ENCODE measurements around the gene CALML5. TPM values are rescaled to one million over a fixed set of nuclear protein-coding genes. Genes with fewer than 3 reads are reported as not detected.

The CALML5 gene
- polyA plus RNA-seq, 1 donor from 2014 or later: not detected

DNA sequence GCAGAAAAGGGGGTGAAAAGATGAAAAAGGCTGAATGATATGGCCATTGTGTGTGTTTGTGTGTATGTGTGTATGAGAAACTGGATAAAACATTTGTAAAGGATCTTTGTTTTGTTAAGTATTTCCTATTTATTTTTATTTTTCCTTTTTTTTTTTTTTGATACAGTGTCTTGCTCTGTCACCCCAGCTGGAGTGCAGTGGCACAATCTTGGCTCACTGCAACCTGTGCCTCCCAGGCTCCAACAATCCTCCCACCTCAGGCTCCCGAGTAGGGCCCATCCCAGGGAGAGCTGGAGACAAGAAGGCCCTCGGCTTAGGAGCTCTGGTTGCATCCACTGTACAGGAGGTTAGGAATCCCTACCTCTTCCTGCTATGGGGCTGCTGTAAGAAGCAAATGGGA lies 6.9 kb upstream of the CALML5 start:
- Histone ChIP-seq H3K36me3 (ENCODE audit: insufficient read depth, low read length) (no peaks in the 10 kb centered on the region), H4K20me1 (ENCODE audit: insufficient read depth) (no peaks in the 10 kb centered on the region), H3K9me3 (ENCODE audit: low read length) (no peaks in the 10 kb centered on the region), H3K9me2 (ENCODE audit: insufficient read depth, low read length) (no peaks in the 10 kb centered on the region), H2AFZ (ENCODE audit: low read depth, low read length) (no peak overlapping the region), H3K27me3 (ENCODE audit: insufficient read depth, low read depth, low read length) (no peaks in the 10 kb centered on the region), H3K27ac (ENCODE audit: low read length) (no peak overlapping the region), H3F3A (ENCODE audit: insufficient read depth, low read length, poor library complexity, severe bottlenecking) (no peaks in the 10 kb centered on the region), H3K79me2 (replicated peaks; ENCODE audit: insufficient read depth, low read length) (no peaks in the 10 kb centered on the region), H3K4me3 (ENCODE audit: low read length) (no peak overlapping the region), H3K9ac (ENCODE audit: low read length) (no peak overlapping the region), H3K4me2 (ENCODE audit: low read length) (no peak overlapping the region)
- TF ChIP-seq SMC3 (conservative IDR thresholded peaks at IDR 0.05; ENCODE audit: poor library complexity) (no peak), EP300 (conservative IDR thresholded peaks at IDR 0.05; ENCODE audit: poor library complexity, severe bottlenecking) (no peak), MXI1 (conservative IDR thresholded peaks at IDR 0.05; ENCODE audit: poor library complexity, severe bottlenecking) (no peak), EZH2 (IDR thresholded peaks at IDR 0.05; ENCODE audit: borderline replicate concordance, insufficient read depth, low read length, poor library complexity, severe bottlenecking) (no peak), POLR2AphosphoS5 (IDR thresholded peaks at IDR 0.05) (no peak), RAD21 (conservative IDR thresholded peaks at IDR 0.05) (no peak), TAF1 (IDR thresholded peaks at IDR 0.05; ENCODE audit: low read depth) (no peak)
- TF ChIP-seq, protein P1, sequence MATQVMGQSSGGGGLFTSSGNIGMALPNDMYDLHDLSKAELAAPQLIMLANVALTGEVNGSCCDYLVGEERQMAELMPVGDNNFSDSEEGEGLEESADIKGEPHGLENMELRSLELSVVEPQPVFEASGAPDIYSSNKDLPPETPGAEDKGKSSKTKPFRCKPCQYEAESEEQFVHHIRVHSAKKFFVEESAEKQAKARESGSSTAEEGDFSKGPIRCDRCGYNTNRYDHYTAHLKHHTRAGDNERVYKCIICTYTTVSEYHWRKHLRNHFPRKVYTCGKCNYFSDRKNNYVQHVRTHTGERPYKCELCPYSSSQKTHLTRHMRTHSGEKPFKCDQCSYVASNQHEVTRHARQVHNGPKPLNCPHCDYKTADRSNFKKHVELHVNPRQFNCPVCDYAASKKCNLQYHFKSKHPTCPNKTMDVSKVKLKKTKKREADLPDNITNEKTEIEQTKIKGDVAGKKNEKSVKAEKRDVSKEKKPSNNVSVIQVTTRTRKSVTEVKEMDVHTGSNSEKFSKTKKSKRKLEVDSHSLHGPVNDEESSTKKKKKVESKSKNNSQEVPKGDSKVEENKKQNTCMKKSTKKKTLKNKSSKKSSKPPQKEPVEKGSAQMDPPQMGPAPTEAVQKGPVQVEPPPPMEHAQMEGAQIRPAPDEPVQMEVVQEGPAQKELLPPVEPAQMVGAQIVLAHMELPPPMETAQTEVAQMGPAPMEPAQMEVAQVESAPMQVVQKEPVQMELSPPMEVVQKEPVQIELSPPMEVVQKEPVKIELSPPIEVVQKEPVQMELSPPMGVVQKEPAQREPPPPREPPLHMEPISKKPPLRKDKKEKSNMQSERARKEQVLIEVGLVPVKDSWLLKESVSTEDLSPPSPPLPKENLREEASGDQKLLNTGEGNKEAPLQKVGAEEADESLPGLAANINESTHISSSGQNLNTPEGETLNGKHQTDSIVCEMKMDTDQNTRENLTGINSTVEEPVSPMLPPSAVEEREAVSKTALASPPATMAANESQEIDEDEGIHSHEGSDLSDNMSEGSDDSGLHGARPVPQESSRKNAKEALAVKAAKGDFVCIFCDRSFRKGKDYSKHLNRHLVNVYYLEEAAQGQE (IDR thresholded peaks at IDR 0.05; ENCODE audit: borderline replicate concordance): no peak
- TF ChIP-seq, protein P2, sequence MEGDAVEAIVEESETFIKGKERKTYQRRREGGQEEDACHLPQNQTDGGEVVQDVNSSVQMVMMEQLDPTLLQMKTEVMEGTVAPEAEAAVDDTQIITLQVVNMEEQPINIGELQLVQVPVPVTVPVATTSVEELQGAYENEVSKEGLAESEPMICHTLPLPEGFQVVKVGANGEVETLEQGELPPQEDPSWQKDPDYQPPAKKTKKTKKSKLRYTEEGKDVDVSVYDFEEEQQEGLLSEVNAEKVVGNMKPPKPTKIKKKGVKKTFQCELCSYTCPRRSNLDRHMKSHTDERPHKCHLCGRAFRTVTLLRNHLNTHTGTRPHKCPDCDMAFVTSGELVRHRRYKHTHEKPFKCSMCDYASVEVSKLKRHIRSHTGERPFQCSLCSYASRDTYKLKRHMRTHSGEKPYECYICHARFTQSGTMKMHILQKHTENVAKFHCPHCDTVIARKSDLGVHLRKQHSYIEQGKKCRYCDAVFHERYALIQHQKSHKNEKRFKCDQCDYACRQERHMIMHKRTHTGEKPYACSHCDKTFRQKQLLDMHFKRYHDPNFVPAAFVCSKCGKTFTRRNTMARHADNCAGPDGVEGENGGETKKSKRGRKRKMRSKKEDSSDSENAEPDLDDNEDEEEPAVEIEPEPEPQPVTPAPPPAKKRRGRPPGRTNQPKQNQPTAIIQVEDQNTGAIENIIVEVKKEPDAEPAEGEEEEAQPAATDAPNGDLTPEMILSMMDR (IDR thresholded peaks at IDR 0.05; ENCODE audit: poor library complexity, severe bottlenecking): no peak

- Histone ChIP-seq H3K27ac (ENCODE audit: low read length) (no peak overlapping the region), H3K36me3 (ENCODE audit: insufficient read depth, low read length) (no peaks in the 10 kb centered on the region), H3K4me2 (ENCODE audit: low read length) (no peak overlapping the region), H3K79me2 (replicated peaks; ENCODE audit: insufficient read depth, low read length) (no peaks in the 10 kb centered on the region), H3K9me2 (ENCODE audit: insufficient read depth, low read length) (no peaks in the 10 kb centered on the region), H2AFZ (ENCODE audit: low read depth, low read length) (no peak overlapping the region), H3K4me3 (ENCODE audit: low read length) (no peak overlapping the region), H3K27me3 (ENCODE audit: insufficient read depth, low read depth, low read length) (no peaks in the 10 kb centered on the region), H3F3A (ENCODE audit: insufficient read depth, low read length, poor library complexity, severe bottlenecking) (no peaks in the 10 kb centered on the region), H3K9ac (ENCODE audit: low read length) (no peak overlapping the region), H4K20me1 (ENCODE audit: insufficient read depth) (no peaks in the 10 kb centered on the region), H3K9me3 (ENCODE audit: low read length) (no peaks in the 10 kb centered on the region)
- TF ChIP-seq, protein P2 (IDR thresholded peaks at IDR 0.05; ENCODE audit: poor library complexity, severe bottlenecking): no peak
- TF ChIP-seq MXI1 (conservative IDR thresholded peaks at IDR 0.05; ENCODE audit: poor library complexity, severe bottlenecking): no peak
- TF ChIP-seq EZH2 (IDR thresholded peaks at IDR 0.05; ENCODE audit: borderline replicate concordance, insufficient read depth, low read length, poor library complexity, severe bottlenecking): no peak
- TF ChIP-seq RAD21 (conservative IDR thresholded peaks at IDR 0.05): no peak
- TF ChIP-seq, protein P1 (IDR thresholded peaks at IDR 0.05; ENCODE audit: borderline replicate concordance): no peak
- TF ChIP-seq EP300 (conservative IDR thresholded peaks at IDR 0.05; ENCODE audit: poor library complexity, severe bottlenecking): no peak
- no peak for TF ChIP-seq SMC3 (conservative IDR thresholded peaks at IDR 0.05; ENCODE audit: poor library complexity)
- no peak for TF ChIP-seq POLR2AphosphoS5 (IDR thresholded peaks at IDR 0.05)
- no peak for TF ChIP-seq TAF1 (IDR thresholded peaks at IDR 0.05; ENCODE audit: low read depth)
Measured at GRCh38 chr10:5504146-5505072, 5.0 kb upstream of the CALML5 start.

All from neural cell (in vitro differentiated cells).